Endothelial cell of umbilical vein (primary cell): ENCODE data around the gene ACSBG1. TPM values are rescaled to one million over a fixed set of nuclear protein-coding genes. Genes with fewer than 3 reads are reported as not detected.

Source experiments
- BruUV-seq: library from RNA; stranded (reverse); fragments of 400-500 nt; replicated peaks from 2 replicates; lab custom pipeline; 2021; lab: Mats Ljungman, UMichigan
- CTCF ChIA-PET: fragments of 300-600, 350-600 bp; sonication (Branson Sonifier 250); formaldehyde crosslinking; loops from one replicate; lab custom pipeline; 2021; ENCODE audit warnings: antibody characterized with exemption, inconsistent platforms; lab: Charles Lee
- POLR2A ChIA-PET: fragments of 300-600, 350-600 bp; sonication (Branson Sonifier 250); formaldehyde crosslinking; loops from one replicate; lab custom pipeline; 2021; ENCODE audit warnings: antibody characterized with exemption, inconsistent platforms; lab: Charles Lee
- DNase-seq: peaks from one replicate; pipeline ENCODE4 v3.0.0-alpha.2; 2011; ENCODE audit warnings: low read depth, low spot score
- FAIRE-seq: peaks from 2 replicates; lab custom pipeline; 2011; peaks lifted over from hg19 to GRCh38; lab: Jason Lieb, UNC
- H2AFZ ChIP-seq: 2 replicates; pipeline ENCODE4 v1.6.0; 2012; ENCODE audit warnings: low read depth, low read length, control low read depth, inconsistent platforms
- H3K27ac ChIP-seq: 2 replicates; pipeline ENCODE4 v1.5.1; 2011; ENCODE audit warnings: low read depth, mild to moderate bottlenecking, control low read depth, low read length, moderate library complexity; ENCODE audit not compliant: insufficient read depth
- H3K27me3 ChIP-seq, 2 experiments: 2 replicates each; pipeline versions ENCODE4 v1.6.0 to v1.6.1; 2011; ENCODE audit warnings: low read length in 2 of 2, mixed read lengths in 1 of 2; ENCODE audit not compliant: control insufficient read depth in 2 of 2, insufficient read depth in 2 of 2
- H3K36me3 ChIP-seq, 2 experiments: 2 replicates in 1 of 2; 3 replicates in 1 of 2; pipeline ENCODE4 v1.5.1; 2011; ENCODE audit warnings: low read length in 2 of 2, mild to moderate bottlenecking in 1 of 2, moderate library complexity in 1 of 2; ENCODE audit not compliant: control insufficient read depth in 2 of 2, insufficient read depth in 2 of 2; ENCODE audit errors: extremely low read depth in 1 of 2
- H3K4me1 ChIP-seq: 3 replicates; pipeline ENCODE4 v1.5.1; 2011; ENCODE audit warnings: mild to moderate bottlenecking, low read length; ENCODE audit not compliant: control insufficient read depth, insufficient read depth; ENCODE audit errors: extremely low read depth
- H3K4me2 ChIP-seq: 2 replicates; pipeline ENCODE4 v1.6.1; 2011; ENCODE audit warnings: low read length, control low read depth, mixed read lengths; ENCODE audit not compliant: insufficient read depth
- H3K4me3 ChIP-seq, 3 experiments: fragments of 200-600 bp in 1 of 3; sonication (generic), shearing (Covaris generic) in 1 of 3; replicated peaks in 1 of 3; 2 replicates each; pipeline ENCODE4 v1.5.1; 2011 to 2016; ENCODE audit warnings: control low read depth in 3 of 3, low read length in 3 of 3, mild to moderate bottlenecking in 2 of 3, inconsistent platforms in 1 of 3, low read depth in 1 of 3, moderate library complexity in 1 of 3; ENCODE audit not compliant: insufficient read depth in 1 of 3
- H3K79me2 ChIP-seq: 2 replicates; pipeline ENCODE4 v1.6.0; 2012; ENCODE audit warnings: low read length, inconsistent platforms; ENCODE audit not compliant: control insufficient read depth, insufficient read depth
- H3K9ac ChIP-seq: replicated peaks from 2 replicates; pipeline ENCODE3; 2011; ENCODE audit warnings: low read length, control low read depth; ENCODE audit not compliant: insufficient read depth; ENCODE audit errors: extremely low read depth
- H3K9me1 ChIP-seq: replicated peaks from 3 replicates; pipeline ENCODE4 v1.6.0; 2011; ENCODE audit warnings: mild to moderate bottlenecking, low read length; ENCODE audit not compliant: control insufficient read depth, insufficient read depth; ENCODE audit errors: extremely low read depth
- H3K9me3 ChIP-seq: replicated peaks from 2 replicates; pipeline ENCODE4 v1.5.1; 2012; ENCODE audit warnings: low read length, inconsistent platforms; ENCODE audit not compliant: control insufficient read depth, insufficient read depth
- H4K20me1 ChIP-seq: replicated peaks from 2 replicates; pipeline ENCODE3; 2011; ENCODE audit warnings: mild to moderate bottlenecking, low read length; ENCODE audit not compliant: control insufficient read depth, insufficient read depth; ENCODE audit errors: extremely low read depth
- EZH2 ChIP-seq: IDR thresholded peaks from 2 replicates; pipeline ENCODE4 v1.6.1; 2012; ENCODE audit warnings: borderline replicate concordance, low read depth, mild to moderate bottlenecking, moderate library complexity, low read length, inconsistent platforms; ENCODE audit not compliant: severe bottlenecking
- FOS ChIP-seq: IDR thresholded peaks from 2 replicates; pipeline ENCODE4 v1.6.1; 2011; ENCODE audit warnings: mild to moderate bottlenecking, low read length, moderate library complexity, borderline replicate concordance; ENCODE audit not compliant: insufficient read depth
- GATA2 ChIP-seq: IDR thresholded peaks from 2 replicates; pipeline ENCODE4 v1.7.0; 2011; ENCODE audit warnings: low read depth, mild to moderate bottlenecking, moderate library complexity, mixed read lengths, low read length; ENCODE audit not compliant: insufficient read length, insufficient read depth
- JUN ChIP-seq: IDR thresholded peaks from 2 replicates; pipeline ENCODE4 v1.6.1; 2011; ENCODE audit warnings: borderline replicate concordance, low read depth; ENCODE audit not compliant: insufficient read length, insufficient read depth
- MYC ChIP-seq: IDR thresholded peaks from one replicate; pipeline ENCODE4 v1.6.1; 2011; ENCODE audit warnings: mild to moderate bottlenecking, low read depth, low read length
- POLR2A ChIP-seq: IDR thresholded peaks from 2 replicates; pipeline ENCODE4 v1.6.1; 2012; ENCODE audit warnings: low read depth, mild to moderate bottlenecking, control low read depth, low read length
- POLR2AphosphoS5 ChIP-seq: IDR thresholded peaks from 2 replicates; pipeline ENCODE4 v1.6.1; 2012; ENCODE audit warnings: low read depth, mild to moderate bottlenecking, control low read depth, low read length, moderate library complexity; ENCODE audit not compliant: insufficient read depth
- dilution Hi-C: fragments of 300-500 bp; cut with MboI; formaldehyde crosslinking; loops from one replicate; pipeline ENCODE4 v1.15.0; 2019; ENCODE audit warnings: low sequenced_read_pairs; ENCODE audit not compliant: extremely low pct_ligation_motif_present
- intact Hi-C: fragments of 100-400 bp; cut with micrococcal nuclease; formaldehyde crosslinking; loops from one replicate; pipeline ENCODE4 v1.10.0; 2022
- polyA plus RNA-seq, 4 experiments: library from polyadenylated mRNA; depleted of rRNA in 3 of 4; stranded (reverse) in 3 of 4; unstranded in 1 of 4; fragments of >200 nt; gene quantifications; 2 replicates each; pipeline versions ENCODE4 v1.2.1 to v1.2.3, GENCODE V29; 2011 to 2012; ENCODE audit warnings: missing spikeins in 1 of 4
- total RNA-seq: library from RNA; stranded (reverse); gene quantifications from 2 replicates; pipeline ENCODE4 v1.2.3, GENCODE V29; 2021
- TF ChIP-seq, protein P1 (sequence below): IDR thresholded peaks from 2 replicates; pipeline ENCODE4 v1.6.1; 2011; ENCODE audit not compliant: insufficient read depth, insufficient read length
- TF ChIP-seq, protein P2 (sequence below), 2 donors: IDR thresholded peaks; 1 replicate in 1 of 2; 2 replicates in 1 of 2; pipeline ENCODE4 v1.5.1; 2011; ENCODE audit warnings: low read length in 2 of 2, mild to moderate bottlenecking in 2 of 2, moderate library complexity in 2 of 2, control low read depth in 1 of 2, inconsistent platforms in 1 of 2, low read depth in 1 of 2; ENCODE audit not compliant: insufficient read depth in 1 of 2; ENCODE audit errors: extremely low read depth in 1 of 2

ACSBG1 gene
- total and polyA plus RNA-seq, 2 donors (not counting 3 experiments of a cell fraction or from before 2014, with no cell fraction given): not detected

DNA sequence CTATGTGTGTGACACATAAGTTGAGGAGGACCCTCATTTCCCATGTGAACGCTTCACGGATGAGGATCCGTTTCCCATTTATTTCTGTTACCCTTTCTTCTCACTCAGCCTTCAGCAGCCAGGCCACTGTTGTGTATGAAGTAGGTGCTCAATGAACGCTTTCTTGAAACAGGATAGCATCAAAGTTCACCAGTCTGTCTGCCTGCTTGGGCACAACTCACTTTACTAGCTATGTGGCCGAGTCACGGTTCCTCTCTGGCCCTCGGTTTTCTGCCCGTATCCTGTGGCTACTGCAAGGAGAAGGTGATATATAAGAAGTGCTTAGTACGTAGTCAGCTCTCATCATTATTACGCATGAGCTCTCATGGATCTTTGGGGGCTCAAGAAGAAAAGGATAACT lies 22.4 kb downstream of the ACSBG1 start:
- DNase-seq: no peak
- no peak overlapping the region for H3K4me3 ChIP-seq
- BruUV-seq: no TSS peak
- ChIA-PET CTCF (interaction anchor here (0.8 to 1.0 kb wide), 2 partner anchors 16 to 99 kb away, joined by 3 read pairs; no protein-coding TSS in a partner anchor), POLR2A (no interaction called here)
- H3K9me1 ChIP-seq: no peaks in the 10 kb centered on the region
- no peaks in the 10 kb centered on the region for H4K20me1 ChIP-seq
- H2AFZ ChIP-seq: no peak overlapping the region
- H3K36me3 ChIP-seq: no peaks in the 10 kb centered on the region
- no peak for FAIRE-seq
- no peaks in the 10 kb centered on the region for H3K27me3 ChIP-seq
- TF ChIP-seq EZH2 (no peak), POLR2AphosphoS5 (no peak), MYC (no peak), POLR2A (no peak), GATA2 (no peak), FOS (no peak), JUN (no peak)
- TF ChIP-seq, protein P1, sequence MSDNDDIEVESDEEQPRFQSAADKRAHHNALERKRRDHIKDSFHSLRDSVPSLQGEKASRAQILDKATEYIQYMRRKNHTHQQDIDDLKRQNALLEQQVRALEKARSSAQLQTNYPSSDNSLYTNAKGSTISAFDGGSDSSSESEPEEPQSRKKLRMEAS: no peak
- TF ChIP-seq, protein P2, sequence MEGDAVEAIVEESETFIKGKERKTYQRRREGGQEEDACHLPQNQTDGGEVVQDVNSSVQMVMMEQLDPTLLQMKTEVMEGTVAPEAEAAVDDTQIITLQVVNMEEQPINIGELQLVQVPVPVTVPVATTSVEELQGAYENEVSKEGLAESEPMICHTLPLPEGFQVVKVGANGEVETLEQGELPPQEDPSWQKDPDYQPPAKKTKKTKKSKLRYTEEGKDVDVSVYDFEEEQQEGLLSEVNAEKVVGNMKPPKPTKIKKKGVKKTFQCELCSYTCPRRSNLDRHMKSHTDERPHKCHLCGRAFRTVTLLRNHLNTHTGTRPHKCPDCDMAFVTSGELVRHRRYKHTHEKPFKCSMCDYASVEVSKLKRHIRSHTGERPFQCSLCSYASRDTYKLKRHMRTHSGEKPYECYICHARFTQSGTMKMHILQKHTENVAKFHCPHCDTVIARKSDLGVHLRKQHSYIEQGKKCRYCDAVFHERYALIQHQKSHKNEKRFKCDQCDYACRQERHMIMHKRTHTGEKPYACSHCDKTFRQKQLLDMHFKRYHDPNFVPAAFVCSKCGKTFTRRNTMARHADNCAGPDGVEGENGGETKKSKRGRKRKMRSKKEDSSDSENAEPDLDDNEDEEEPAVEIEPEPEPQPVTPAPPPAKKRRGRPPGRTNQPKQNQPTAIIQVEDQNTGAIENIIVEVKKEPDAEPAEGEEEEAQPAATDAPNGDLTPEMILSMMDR (IDR thresholded peaks at IDR 0.05; ENCODE audit: extremely low read depth in 1 of 2, insufficient read depth in 1 of 2, low read depth in 1 of 2, low read length in 2 of 2): no peak
- H3K9ac ChIP-seq: no peak overlapping the region
- no peaks in the 10 kb centered on the region for H3K79me2 ChIP-seq
- H3K4me1 ChIP-seq: peaks cover 5% of the 10 kb centered on the region
- H3K9me3 ChIP-seq: no peaks in the 10 kb centered on the region
- no peak overlapping the region for H3K4me2 ChIP-seq
- intact Hi-C loops: no loop called here
- dilution Hi-C loops: no loop called here
- H3K27ac ChIP-seq: no peak overlapping the region
